NB4 (cell line): ENCODE measurements around the gene TSPAN8.

Experiments used
- DNase-seq: peaks from one replicate; pipeline ENCODE4 v3.0.0; 2010; ENCODE audit warnings: low read depth
- H3K4me3 ChIP-seq: one replicate; pipeline ENCODE4 v1.5.1; 2011; ENCODE audit warnings: mild to moderate bottlenecking, low read depth, low read length, moderate library complexity
- MYC ChIP-seq: IDR thresholded peaks from 2 replicates; pipeline ENCODE4 v1.6.1; 2011; ENCODE audit warnings: low read depth, low read length
- POLR2A ChIP-seq: IDR thresholded peaks from 2 replicates; pipeline ENCODE4 v1.6.1; 2011; ENCODE audit warnings: mild to moderate bottlenecking; ENCODE audit not compliant: insufficient read length; ENCODE audit errors: extremely low read depth
- TF ChIP-seq, protein P1 (sequence below): IDR thresholded peaks from 2 replicates; pipeline ENCODE4 v1.6.1; 2011; ENCODE audit warnings: low read depth, low read length
- TF ChIP-seq, protein P2 (sequence below): IDR thresholded peaks from one replicate; pipeline ENCODE4 v1.5.1; 2012; ENCODE audit warnings: low read depth, low read length

TSPAN8 gene

DNA sequence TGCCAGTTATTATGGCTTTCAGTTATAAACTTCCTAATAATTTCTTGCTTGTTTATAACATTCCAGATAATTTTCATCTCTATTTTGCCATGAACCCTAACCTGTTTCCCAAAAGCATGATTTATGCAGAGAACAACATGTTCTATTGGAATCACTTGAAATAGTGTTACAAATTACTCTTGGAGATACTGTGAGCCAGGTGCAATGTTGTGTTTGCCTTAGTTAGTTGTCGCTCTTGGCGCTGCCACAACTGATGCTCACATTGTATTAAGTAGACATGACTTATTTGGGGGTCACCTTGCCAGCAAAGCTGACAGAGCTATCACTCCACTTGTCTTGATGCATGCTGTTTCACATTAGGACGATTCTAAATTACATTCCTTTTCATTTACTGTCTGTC, 49.4 kb downstream of the TSPAN8 start:
- no peak for TF ChIP-seq POLR2A
- no peak for TF ChIP-seq MYC
- TF ChIP-seq, protein P1, sequence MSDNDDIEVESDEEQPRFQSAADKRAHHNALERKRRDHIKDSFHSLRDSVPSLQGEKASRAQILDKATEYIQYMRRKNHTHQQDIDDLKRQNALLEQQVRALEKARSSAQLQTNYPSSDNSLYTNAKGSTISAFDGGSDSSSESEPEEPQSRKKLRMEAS: no peak
- TF ChIP-seq, protein P2, sequence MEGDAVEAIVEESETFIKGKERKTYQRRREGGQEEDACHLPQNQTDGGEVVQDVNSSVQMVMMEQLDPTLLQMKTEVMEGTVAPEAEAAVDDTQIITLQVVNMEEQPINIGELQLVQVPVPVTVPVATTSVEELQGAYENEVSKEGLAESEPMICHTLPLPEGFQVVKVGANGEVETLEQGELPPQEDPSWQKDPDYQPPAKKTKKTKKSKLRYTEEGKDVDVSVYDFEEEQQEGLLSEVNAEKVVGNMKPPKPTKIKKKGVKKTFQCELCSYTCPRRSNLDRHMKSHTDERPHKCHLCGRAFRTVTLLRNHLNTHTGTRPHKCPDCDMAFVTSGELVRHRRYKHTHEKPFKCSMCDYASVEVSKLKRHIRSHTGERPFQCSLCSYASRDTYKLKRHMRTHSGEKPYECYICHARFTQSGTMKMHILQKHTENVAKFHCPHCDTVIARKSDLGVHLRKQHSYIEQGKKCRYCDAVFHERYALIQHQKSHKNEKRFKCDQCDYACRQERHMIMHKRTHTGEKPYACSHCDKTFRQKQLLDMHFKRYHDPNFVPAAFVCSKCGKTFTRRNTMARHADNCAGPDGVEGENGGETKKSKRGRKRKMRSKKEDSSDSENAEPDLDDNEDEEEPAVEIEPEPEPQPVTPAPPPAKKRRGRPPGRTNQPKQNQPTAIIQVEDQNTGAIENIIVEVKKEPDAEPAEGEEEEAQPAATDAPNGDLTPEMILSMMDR: no peak
- DNase-seq: no peak
- H3K4me3 ChIP-seq: no peak overlapping the region

DNA sequence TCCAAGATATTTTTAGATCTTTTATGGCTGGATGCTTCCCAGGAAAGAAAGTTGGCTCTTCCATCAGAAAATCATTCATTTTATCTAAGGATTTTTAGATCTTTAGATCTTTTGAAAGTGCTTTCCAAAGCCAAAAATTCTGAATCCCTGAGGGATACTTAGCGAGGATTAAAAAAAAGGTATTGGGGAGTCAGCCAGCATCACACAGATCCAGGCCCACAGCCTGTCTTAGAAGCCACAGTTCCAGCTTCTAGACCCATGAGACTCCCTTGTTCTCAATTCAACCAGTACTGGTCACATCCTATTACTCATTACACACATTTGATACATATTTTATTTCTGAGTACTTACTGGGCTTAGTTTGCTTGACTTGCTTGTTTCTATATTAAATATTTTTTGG, 49.9 kb downstream of the TSPAN8 start:
- H3K4me3 ChIP-seq: no peak overlapping the region
- no peak for DNase-seq
- TF ChIP-seq MYC: no peak
- TF ChIP-seq, protein P1: no peak
- TF ChIP-seq, protein P2: no peak
- TF ChIP-seq POLR2A: no peak

DNA sequence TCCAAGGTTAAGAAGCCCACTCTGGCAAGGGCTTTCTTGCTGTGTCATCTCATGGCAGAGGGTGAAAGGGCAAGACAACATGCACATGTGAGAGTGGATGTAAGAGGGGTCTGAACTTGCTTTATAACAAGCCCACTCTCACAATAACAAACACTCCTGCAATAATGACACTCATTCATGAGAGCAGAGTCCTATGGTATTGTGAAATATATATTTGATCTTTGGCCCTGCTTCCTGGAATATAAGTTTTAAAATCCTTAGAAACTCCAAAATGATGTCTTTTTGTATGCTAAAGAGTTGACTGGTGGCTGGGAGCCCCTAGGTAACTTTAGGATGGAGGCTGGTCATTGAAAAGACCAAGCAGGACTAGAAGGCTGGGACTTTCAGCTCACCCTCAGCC, 51.8 kb downstream of the TSPAN8 start:
- DNase-seq: no peak

DNA sequence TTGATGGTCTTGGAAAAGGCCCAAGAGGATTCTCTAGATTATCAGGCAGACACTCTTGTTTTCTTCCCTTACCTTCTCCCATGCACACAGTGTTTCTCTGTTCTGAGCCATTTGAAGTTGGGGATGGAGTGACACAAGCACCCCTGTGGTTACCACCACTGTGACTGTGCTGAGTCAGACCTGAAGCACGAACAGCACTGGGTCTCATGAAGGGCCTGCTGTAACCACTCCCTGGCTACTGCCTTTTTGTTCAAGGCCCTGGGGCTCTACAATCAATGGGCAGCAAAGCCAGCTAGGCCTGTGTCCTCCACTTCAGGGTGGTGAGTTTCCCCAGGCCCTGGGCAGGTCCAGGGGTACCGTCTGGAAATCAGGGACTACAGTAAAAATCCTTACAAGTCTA, 65.5 kb downstream of the TSPAN8 start:
- H3K4me3 ChIP-seq: no peak overlapping the region
- no peak for DNase-seq
- TF ChIP-seq, protein P1: no peak
- no peak for TF ChIP-seq MYC
- TF ChIP-seq, protein P2: no peak

More for the DNA sequence above, 51.8 kb downstream of the TSPAN8 start:
- H3K4me3 ChIP-seq: no peak overlapping the region
- TF ChIP-seq, protein P1: no peak

DNA sequence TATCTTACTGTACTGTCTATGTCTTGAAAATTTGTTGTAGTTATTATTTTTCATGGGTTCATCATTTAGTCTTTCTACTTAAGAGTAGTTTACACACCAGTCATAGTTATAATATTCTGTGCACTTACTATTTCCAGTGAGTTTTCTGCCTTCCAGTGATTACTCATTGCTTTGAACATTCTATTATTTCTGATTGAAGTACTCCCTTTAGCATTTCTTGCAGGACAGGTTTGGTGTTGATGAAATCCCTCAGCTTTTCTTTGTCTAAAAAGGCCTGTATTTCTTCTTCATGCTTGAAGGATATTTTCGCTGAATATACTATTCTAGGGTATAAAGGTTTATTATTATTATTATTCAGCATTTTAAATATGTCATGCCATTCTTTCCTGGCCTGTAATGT, 66.8 kb downstream of the TSPAN8 start:
- DNase-seq: no peak
- TF ChIP-seq POLR2A: no peak
- TF ChIP-seq, protein P1: no peak
- no peak for TF ChIP-seq MYC
- TF ChIP-seq, protein P2: no peak
- H3K4me3 ChIP-seq: no peak overlapping the region

DNA sequence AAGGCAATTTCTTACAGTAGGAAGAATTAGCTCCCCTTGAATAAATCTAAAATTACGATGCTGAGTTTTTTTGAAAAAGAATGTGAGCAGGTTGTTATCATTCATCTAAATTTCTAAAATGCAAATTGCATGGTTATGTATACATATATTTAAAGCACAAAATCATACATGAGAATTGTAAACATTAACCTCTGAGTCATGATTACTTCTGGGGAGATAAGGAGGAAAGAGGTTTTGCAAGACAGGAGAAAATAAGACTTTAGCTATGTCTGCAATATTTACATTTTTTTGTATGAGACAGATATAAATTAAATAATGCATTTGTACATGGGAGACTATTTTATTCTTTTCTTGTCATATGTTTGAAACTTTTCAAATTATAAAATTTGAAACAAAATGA, 72.2 kb downstream of the TSPAN8 start:
- no peak overlapping the region for H3K4me3 ChIP-seq
- TF ChIP-seq, protein P2: no peak
- TF ChIP-seq MYC: no peak
- TF ChIP-seq, protein P1: no peak
- TF ChIP-seq POLR2A: no peak
- no peak for DNase-seq
